ENCODE data around the gene FARP1. TPM values are rescaled to one million over a fixed set of nuclear protein-coding genes. Genes with fewer than 3 reads are reported as not detected.

FARP1 gene
- total and polyA plus RNA-seq, 2 of the 13 experiments (the other 11 are each of a cell fraction or from before 2014, with no cell fraction given): 70.6 to 126 TPM

DNA sequence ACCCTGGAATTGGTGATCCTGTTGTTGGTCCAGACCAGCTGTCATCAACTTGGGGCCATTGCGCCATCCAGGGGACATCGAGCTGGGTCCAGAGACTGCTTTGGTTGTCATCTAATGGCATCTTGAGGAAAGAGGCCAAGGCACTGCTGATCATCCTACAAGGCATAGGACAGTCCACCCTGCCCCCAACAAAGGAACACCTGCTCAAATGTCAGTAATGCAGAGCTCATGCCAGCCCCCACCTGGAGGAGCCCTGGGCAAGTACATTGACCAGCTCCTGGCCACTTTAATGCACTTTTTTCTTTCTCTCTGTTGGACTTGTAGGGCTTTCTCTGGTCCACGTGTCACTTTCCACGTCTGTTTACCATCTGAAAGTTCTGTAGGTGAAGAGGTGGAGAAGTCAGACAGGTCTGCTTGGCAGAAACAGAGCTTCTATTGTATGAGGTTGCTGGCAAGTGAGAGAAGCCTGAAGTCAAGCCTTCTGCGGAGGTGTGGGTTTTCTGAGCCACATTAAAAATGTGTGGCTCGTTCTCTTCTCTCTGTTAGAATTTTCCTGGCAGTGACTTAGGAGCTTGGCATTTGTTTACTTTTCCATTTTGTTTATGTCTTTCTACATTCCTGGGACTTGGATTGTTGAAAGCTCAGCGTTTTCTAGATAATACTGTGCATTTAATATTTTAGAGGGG is 158.2 kb downstream of the FARP1 start (continued):
- TF ChIP-seq, protein P1, sequence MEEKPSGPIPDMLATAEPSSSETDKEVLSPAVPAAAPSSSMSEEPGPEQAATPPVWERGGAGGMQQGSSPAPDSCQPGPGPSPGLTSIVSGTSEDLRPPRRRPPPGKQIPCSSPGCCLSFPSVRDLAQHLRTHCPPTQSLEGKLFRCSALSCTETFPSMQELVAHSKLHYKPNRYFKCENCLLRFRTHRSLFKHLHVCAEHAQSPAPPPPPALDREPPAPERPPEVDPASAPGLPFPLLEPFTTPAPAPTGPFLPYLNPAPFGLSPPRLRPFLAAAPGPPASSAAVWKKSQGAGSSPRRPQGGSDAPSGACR (CRISPR knock-in tag; IDR thresholded peaks at IDR 0.05): no peak
- TF ChIP-seq, protein P2, sequence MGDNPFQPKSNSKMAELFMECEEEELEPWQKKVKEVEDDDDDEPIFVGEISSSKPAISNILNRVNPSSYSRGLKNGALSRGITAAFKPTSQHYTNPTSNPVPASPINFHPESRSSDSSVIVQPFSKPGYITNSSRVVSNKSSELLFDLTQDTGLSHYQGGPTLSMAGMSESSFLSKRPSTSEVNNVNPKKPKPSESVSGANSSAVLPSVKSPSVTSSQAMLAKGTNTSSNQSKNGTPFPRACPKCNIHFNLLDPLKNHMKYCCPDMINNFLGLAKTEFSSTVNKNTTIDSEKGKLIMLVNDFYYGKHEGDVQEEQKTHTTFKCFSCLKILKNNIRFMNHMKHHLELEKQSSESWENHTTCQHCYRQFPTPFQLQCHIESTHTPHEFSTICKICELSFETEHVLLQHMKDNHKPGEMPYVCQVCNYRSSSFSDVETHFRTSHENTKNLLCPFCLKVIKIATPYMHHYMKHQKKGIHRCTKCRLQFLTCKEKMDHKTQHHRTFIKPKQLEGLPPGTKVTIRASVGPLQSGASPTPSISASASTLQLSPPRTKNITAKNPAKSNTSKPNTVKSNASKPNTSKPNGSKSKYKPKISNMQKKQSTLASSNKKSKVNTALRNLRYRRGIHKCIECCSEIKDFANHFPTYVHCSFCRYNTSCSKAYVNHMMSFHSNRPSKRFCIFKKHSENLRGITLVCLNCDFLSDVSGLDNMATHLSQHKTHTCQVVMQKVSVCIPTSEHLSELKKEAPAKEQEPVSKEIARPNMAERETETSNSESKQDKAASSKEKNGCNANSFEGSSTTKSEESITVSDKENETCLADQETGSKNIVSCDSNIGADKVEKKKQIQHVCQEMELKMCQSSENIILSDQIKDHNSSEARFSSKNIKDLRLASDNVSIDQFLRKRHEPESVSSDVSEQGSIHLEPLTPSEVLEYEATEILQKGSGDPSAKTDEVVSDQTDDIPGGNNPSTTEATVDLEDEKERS (CRISPR knock-in tag; IDR thresholded peaks at IDR 0.05): no peak
- TF ChIP-seq REXO4 (CRISPR knock-in tag; IDR thresholded peaks at IDR 0.05; ENCODE audit: borderline replicate concordance) (no peak), ZSCAN9 (CRISPR knock-in tag; IDR thresholded peaks at IDR 0.05; ENCODE audit: borderline replicate concordance) (no peak), EZH2 (conservative IDR thresholded peaks at IDR 0.05; ENCODE audit: low read depth, low read length) (no peak), STAG1 (CRISPR knock-in tag; IDR thresholded peaks at IDR 0.05) (peak; percentile 45), ZNF484 (CRISPR knock-in tag; IDR thresholded peaks at IDR 0.05; ENCODE audit: borderline replicate concordance, low read depth) (no peak), CEBPG (CRISPR knock-in tag; IDR thresholded peaks at IDR 0.05) (peak; percentile 83), MAFG (CRISPR knock-in tag; IDR thresholded peaks at IDR 0.05) (no peak), TMF1 (CRISPR knock-in tag; IDR thresholded peaks at IDR 0.05; ENCODE audit: low read depth) (no peak)
- TF ChIP-seq, protein P3, sequence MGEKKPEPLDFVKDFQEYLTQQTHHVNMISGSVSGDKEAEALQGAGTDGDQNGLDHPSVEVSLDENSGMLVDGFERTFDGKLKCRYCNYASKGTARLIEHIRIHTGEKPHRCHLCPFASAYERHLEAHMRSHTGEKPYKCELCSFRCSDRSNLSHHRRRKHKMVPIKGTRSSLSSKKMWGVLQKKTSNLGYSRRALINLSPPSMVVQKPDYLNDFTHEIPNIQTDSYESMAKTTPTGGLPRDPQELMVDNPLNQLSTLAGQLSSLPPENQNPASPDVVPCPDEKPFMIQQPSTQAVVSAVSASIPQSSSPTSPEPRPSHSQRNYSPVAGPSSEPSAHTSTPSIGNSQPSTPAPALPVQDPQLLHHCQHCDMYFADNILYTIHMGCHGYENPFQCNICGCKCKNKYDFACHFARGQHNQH (CRISPR knock-in tag; IDR thresholded peaks at IDR 0.05): peak; percentile 55; the same call in 1 of the 2 replicates
- TF ChIP-seq, protein P4, sequence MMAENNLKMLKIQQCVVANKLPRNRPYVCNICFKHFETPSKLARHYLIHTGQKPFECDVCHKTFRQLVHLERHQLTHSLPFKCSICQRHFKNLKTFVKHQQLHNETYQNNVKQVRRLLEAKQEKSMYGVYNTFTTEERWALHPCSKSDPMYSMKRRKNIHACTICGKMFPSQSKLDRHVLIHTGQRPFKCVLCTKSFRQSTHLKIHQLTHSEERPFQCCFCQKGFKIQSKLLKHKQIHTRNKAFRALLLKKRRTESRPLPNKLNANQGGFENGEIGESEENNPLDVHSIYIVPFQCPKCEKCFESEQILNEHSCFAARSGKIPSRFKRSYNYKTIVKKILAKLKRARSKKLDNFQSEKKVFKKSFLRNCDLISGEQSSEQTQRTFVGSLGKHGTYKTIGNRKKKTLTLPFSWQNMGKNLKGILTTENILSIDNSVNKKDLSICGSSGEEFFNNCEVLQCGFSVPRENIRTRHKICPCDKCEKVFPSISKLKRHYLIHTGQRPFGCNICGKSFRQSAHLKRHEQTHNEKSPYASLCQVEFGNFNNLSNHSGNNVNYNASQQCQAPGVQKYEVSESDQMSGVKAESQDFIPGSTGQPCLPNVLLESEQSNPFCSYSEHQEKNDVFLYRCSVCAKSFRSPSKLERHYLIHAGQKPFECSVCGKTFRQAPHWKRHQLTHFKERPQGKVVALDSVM (CRISPR knock-in tag; IDR thresholded peaks at IDR 0.05): no peak
- TF ChIP-seq, protein P5, sequence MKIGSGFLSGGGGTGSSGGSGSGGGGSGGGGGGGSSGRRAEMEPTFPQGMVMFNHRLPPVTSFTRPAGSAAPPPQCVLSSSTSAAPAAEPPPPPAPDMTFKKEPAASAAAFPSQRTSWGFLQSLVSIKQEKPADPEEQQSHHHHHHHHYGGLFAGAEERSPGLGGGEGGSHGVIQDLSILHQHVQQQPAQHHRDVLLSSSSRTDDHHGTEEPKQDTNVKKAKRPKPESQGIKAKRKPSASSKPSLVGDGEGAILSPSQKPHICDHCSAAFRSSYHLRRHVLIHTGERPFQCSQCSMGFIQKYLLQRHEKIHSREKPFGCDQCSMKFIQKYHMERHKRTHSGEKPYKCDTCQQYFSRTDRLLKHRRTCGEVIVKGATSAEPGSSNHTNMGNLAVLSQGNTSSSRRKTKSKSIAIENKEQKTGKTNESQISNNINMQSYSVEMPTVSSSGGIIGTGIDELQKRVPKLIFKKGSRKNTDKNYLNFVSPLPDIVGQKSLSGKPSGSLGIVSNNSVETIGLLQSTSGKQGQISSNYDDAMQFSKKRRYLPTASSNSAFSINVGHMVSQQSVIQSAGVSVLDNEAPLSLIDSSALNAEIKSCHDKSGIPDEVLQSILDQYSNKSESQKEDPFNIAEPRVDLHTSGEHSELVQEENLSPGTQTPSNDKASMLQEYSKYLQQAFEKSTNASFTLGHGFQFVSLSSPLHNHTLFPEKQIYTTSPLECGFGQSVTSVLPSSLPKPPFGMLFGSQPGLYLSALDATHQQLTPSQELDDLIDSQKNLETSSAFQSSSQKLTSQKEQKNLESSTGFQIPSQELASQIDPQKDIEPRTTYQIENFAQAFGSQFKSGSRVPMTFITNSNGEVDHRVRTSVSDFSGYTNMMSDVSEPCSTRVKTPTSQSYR (CRISPR knock-in tag; IDR thresholded peaks at IDR 0.05; ENCODE audit: borderline replicate concordance): no peak

Measured in HepG2 (cell line).